HCT116 (cell line): ENCODE results near the gene SESN1.

Experiments used
- CEBPB ChIP-seq: IDR thresholded peaks from 2 replicates; pipeline ENCODE4 v1.6.1; 2012; ENCODE audit warnings: low read depth
- CTCF ChIP-seq, 3 experiments: fragments of 200-600 bp in 1 of 3; sonication (generic) in 1 of 3; IDR thresholded peaks in 2 of 3; conservative IDR thresholded peaks in 1 of 3; 2 replicates each; pipeline ENCODE4 v1.5.1; 2012 to 2017; ENCODE audit warnings: low read depth in 2 of 3, low read length in 2 of 3, antibody characterized with exemption in 1 of 3, borderline replicate concordance in 1 of 3, control low read depth in 1 of 3, mild to moderate bottlenecking in 1 of 3, mixed read lengths in 1 of 3, mixed run types in 1 of 3, moderate library complexity in 1 of 3; ENCODE audit not compliant: insufficient read depth in 1 of 3
- RAD21 ChIP-seq: IDR thresholded peaks from 2 replicates; pipeline ENCODE4 v1.6.1; 2012; ENCODE audit warnings: low read depth, mild to moderate bottlenecking
- ZNF274 ChIP-seq: fragments of 200-500 bp; sonication (Bioruptor generic); IDR thresholded peaks from 2 replicates; pipeline ENCODE4 v1.6.1; 2014; ENCODE audit warnings: mild to moderate bottlenecking, low read depth, low read length, inconsistent platforms

- TF ChIP-seq ZNF274 (no peak), CEBPB (no peak), CTCF (IDR thresholded peaks at IDR 0.05 in 2 of 3, conservative IDR thresholded peaks at IDR 0.05 in 1 of 3; ENCODE audit: borderline replicate concordance in 1 of 3, insufficient read depth in 1 of 3, low read depth in 2 of 3, low read length in 2 of 3) (no peak), RAD21 (no peak)
Measured at GRCh38 chr6:108951351-108951953, 143.2 kb downstream of the SESN1 start.
